Left cardiac atrium (tissue), 4 donors: ENCODE results near the gene HOXD4. TPM values are rescaled to one million over a fixed set of nuclear protein-coding genes. Genes with fewer than 3 reads are reported as not detected.

Experiments
- ATAC-seq, 2 donors: fragments of 200-7000 bp; cut with Tn5 transposase; one replicate each; pipeline ENCODE4 v1.9.1; 2020; ENCODE audit warnings: mild to moderate bottlenecking in 2 of 2, moderate library complexity in 2 of 2
- DNase-seq: peaks from one replicate; pipeline ENCODE4 v3.0.0-alpha.2; 2020
- intact Hi-C, 2 donors: fragments of 100-400 bp; cut with DNase I; formaldehyde crosslinking; loops; one replicate each; pipeline versions ENCODE4 v1.14.1 to v1.15.1; 2022 to 2023
- total RNA-seq, 2 donors: library from RNA; stranded (reverse); fragmentation: NEBNext Ultra II Directional; extraction: Animal tissue kit (Norgen Biotek cat#: 25700); gene quantifications; one replicate each; pipeline ENCODE4 v1.2.1, GENCODE V29; 2021
- donor health status: DM: no; HTN: yes; CAD: no.
- donor health status: DM: no; HTN: yes; CAD: no; lungs with severe emphysema.
- donor health status: DM: yes; HTN: yes; CAD: no.
- donor health status: Dilated cardiomyopathy.

Gene HOXD4
- total RNA-seq, 2 donors from 2014 or later, result 0.29 to 0.53 TPM

GRCh38 chr2:176124110-176124946 lies 27.0 kb upstream of the HOXD4 start:
- ATAC-seq (no peak), DNase-seq (no peak)
- intact Hi-C loops, result loop anchor here (10.0 kb wide), 2 partner anchors 690 to 1020 kb away; no protein-coding TSS in a partner anchor

GRCh38 chr2:176124947-176125771 lies 26.2 kb upstream of the HOXD4 start:
- ATAC-seq (no peak), DNase-seq (no peak)
- intact Hi-C loops, result loop anchor here (5.0 to 10.0 kb wide), 4 partner anchors 512 to 1022 kb away; no protein-coding TSS in a partner anchor

GRCh38 chr2:176125772-176126054 lies 25.6 kb upstream of the HOXD4 start:
- DNase-seq (no peak), ATAC-seq (no peak)
- intact Hi-C loops, result loop anchor here (5.0 to 10.0 kb wide), 4 partner anchors 512 to 1022 kb away; no protein-coding TSS in a partner anchor

- intact Hi-C loops, result loop anchor here (1.0 to 10.0 kb wide), 5 partner anchors 510 to 1020 kb away; no protein-coding TSS in a partner anchor
- ATAC-seq, result no peak
Measured at GRCh38 chr2:176126929-176127773, 24.2 kb upstream of the HOXD4 start.

GRCh38 chr2:176127774-176128072 lies 23.6 kb upstream of the HOXD4 start:
- no peak for DNase-seq
- no peak for ATAC-seq
- intact Hi-C loops, result loop anchor here (1.0 to 10.0 kb wide), 6 partner anchors 510 to 1020 kb away; no protein-coding TSS in a partner anchor

More at GRCh38 chr2:176126929-176127773, 24.2 kb upstream of the HOXD4 start:
- peak; percentile 70 for DNase-seq

DNA sequence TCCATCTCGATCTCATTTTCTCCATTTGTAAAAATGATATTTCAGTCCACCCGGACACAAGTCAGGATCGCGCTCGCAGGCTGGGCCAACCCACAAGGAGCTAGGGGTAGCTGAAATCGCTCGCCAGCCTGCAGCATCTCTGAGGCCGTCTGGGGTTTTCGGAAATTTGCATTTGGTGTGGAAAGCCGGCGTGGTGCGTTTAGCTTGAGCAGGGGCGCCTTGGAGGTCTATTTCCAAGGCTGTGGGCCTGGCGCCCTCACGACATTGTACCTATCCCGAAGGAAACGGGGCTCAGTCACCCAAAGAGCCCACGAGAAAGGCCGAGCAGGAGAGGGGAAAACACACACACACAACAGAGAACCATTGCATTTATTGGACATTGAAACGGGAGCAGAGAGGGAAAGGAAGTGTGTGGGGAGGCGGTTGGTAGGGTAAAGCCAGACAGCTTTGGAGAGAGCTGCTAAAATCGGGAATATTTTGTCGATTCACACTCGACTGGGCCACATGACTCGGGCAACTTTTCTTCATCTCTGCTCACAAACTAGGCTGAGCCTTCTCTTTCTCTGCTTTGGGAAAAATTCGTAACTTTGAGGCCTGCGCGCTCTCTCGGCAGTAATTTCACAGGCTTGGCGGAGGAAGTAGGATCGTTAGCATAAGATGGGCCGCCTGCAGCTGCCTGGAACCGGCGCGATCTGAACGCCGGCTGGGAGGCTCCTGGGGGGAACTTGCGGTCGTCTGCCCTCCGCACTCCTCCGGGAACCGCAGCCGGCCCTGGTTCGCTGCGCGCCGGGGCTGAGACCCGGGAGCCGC lies 23.0 kb upstream of the HOXD4 start:
- no peak for DNase-seq
- intact Hi-C loops, result loop anchor here (2.0 to 10.0 kb wide), 5 partner anchors 509 to 1019 kb away; no protein-coding TSS in a partner anchor
- no peak for ATAC-seq

GRCh38 chr2:176128982-176129796 lies 22.2 kb upstream of the HOXD4 start, which contains the start of gene HOXD8:
HOXD8 (plus strand) TSS chr2:176129705; CDS start chr2:176130367, 662 bp downstream.
- DNase-seq (no peak), ATAC-seq (peak; percentile 36 to 48)
- intact Hi-C loops, result loop anchor here (2.0 to 10.0 kb wide), 5 partner anchors 508 to 1018 kb away; no protein-coding TSS in a partner anchor

GRCh38 chr2:176129813-176130146 lies 21.6 kb upstream of the HOXD4 start:
- ATAC-seq (peak; percentile 20 to 34), DNase-seq (no peak)
- intact Hi-C loops, result loop anchor here (2.0 to 10.0 kb wide), 5 partner anchors 508 to 1018 kb away; no protein-coding TSS in a partner anchor

- intact Hi-C loops, result no loop called here
- DNase-seq, result no peak
Measured at GRCh38 chr2:176130147-176130956, 21.0 kb upstream of the HOXD4 start.

DNA sequence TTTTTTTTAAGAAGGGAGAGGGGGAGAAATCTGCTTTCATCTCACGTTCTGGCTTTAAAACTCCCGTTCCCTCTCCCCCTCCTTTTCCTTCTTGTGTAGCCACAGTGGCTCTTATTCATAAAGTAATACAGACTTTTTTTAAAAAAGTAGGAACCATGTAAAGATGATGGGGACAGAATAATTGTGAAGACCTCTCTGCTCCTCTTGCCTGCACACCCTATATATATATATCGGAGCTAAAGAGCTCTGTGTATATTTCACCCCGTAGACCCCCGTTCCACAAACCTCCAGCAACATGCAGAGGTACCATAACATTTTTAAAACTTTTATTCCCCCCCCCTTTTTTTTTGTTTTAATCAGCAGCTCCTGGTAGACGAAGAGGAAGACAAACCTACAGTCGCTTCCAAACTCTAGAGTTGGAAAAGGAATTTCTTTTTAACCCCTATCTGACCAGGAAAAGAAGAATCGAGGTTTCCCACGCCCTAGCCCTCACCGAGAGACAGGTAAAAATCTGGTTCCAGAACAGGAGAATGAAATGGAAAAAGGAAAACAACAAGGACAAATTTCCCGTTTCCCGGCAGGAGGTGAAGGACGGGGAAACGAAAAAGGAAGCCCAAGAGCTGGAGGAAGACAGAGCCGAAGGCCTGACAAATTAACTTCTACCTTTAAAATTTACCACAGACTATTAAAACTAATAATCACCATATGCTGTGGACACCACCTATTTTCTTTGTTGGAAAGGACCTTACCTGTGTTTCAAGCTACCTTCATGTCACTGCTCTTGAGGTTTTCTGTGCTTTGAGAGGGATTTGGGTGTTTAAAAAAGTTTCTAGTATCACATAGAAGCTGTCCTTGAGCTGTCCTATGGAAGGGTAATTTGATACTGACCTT lies 20.1 kb upstream of the HOXD4 start:
- intact Hi-C loops, result no loop called here
- no peak for DNase-seq
- no peak for ATAC-seq

More at GRCh38 chr2:176130147-176130956, 21.0 kb upstream of the HOXD4 start:
- peak; percentile 39 to 42 for ATAC-seq

DNA sequence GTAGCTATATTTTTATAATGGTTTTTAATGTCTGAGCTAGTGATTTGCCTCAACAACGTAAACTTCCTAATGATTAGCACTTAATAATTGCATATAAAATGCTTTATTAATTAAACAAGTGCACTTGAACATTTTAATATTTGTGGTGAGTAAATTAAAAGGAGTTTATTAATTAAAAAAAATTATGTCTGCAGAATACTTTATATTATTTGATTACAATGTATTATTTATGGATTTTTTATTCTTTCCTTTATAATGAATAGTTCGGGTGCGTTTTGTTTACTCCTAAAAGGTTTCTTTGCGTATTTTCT lies 19.5 kb upstream of the HOXD4 start:
- intact Hi-C loops, result no loop called here
- DNase-seq (no peak), ATAC-seq (no peak)

- intact Hi-C loops, result no loop called here
- DNase-seq (no peak), ATAC-seq (no peak)
Measured at GRCh38 chr2:176132205-176133171, 18.9 kb upstream of the HOXD4 start.

GRCh38 chr2:176133389-176133788 lies 18.0 kb upstream of the HOXD4 start:
- no peak for ATAC-seq

GRCh38 chr2:176134035-176134434 lies 17.3 kb upstream of the HOXD4 start:
- DNase-seq, result no peak
- intact Hi-C loops, result no loop called here
- no peak for ATAC-seq

More at GRCh38 chr2:176133389-176133788, 18.0 kb upstream of the HOXD4 start:
- DNase-seq, result no peak
- intact Hi-C loops, result no loop called here

- no peak for ATAC-seq
- no peak for DNase-seq
- intact Hi-C loops, result no loop called here
Measured at GRCh38 chr2:176135035-176135440, 16.3 kb upstream of the HOXD4 start.
